ENCODE results near the gene BEST1. TPM values are rescaled to one million over a fixed set of nuclear protein-coding genes. Genes with fewer than 3 reads are reported as not detected.
A peak's percentile ranks its signal among the peaks of the same experiment; 100 is the strongest.

BEST1 gene
- total and polyA plus RNA-seq, 2 of the 13 experiments (the other 11 are each of a cell fraction or from before 2014, with no cell fraction given), result 0.09 to 0.65 TPM

DNA sequence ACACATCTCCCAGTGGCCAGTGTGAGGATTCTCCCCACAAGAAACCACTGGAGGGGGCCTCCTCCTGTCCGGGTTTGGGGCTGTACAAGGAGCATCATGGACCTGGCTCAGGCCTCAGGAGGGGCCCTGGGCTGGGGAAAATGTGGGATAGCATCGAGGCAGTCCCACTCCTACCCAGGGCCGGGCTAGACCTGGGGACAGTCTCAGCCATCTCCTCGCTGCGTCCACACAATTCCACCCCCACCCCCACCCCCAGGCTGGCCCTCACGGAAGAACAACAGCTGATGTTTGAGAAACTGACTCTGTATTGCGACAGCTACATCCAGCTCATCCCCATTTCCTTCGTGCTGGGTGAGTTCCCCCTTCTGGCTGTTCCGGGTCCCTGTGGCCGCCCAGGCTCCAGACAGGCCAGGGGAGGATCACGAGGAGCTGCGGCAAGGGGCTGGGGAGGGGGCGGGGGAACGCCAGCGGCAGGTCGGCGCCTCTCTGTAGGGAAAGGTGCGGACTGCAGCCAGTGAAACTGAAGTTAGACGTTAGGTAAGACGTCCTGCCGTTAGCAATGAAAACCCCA lies 4.8 kb downstream of the BEST1 start:
- Histone ChIP-seq H3K4me3 (replicated peaks in 1 of 3; ENCODE audit: insufficient read depth in 1 of 3, low read depth in 2 of 3, low read length in 3 of 3) (peak overlapping the region; percentile 2 to 56 (median 2); a peak in 3 of 6 replicates), H3K4me2 (ENCODE audit: low read depth, low read length) (peak overlapping the region; percentile 62), H3K4me1 (ENCODE audit: insufficient read depth, low read length) (peaks cover 20% of the 10 kb centered on the region), H3K79me2 (ENCODE audit: insufficient read depth, low read length) (no peaks in the 10 kb centered on the region), H3K27ac (ENCODE audit: extremely low read length, insufficient read depth, low read length) (no peak overlapping the region), H3K27me3 (ENCODE audit: control insufficient read depth in 1 of 2, insufficient read depth in 2 of 2, low read length in 2 of 2) (no peaks in the 10 kb centered on the region), H3K9me3 (ENCODE audit: low read length) (no peaks in the 10 kb centered on the region), H3K36me3 (replicated peaks in 1 of 2; ENCODE audit: control insufficient read depth in 1 of 2, insufficient read depth in 2 of 2, low read length in 2 of 2) (no peaks in the 10 kb centered on the region), H4K20me1 (ENCODE audit: insufficient read depth, low read length) (no peaks in the 10 kb centered on the region), H3K9ac (ENCODE audit: insufficient read depth, low read depth, low read length) (no peak overlapping the region), H2AFZ (ENCODE audit: low read length) (no peak overlapping the region)
- in situ Hi-C loops (cut with HindIII; ENCODE audit: extremely low pct_ligation_motif_present, low pct_unique_long_range_greater_than_20kb) (no loop called here), intact Hi-C loops (cut with micrococcal nuclease; ENCODE audit: unreplicated experiment) (no loop called here)
- ChIA-PET CTCF (ENCODE audit: low intra/inter-chr PET ratio, low total read pairs) (interaction anchor here (1.2 kb wide), 1 partner anchor 128 kb away, joined by 3 read pairs; no protein-coding TSS in a partner anchor), POLR2A (interaction anchor here (0.7 to 10.3 kb wide), 12 partner anchors 9 to 167 kb away, joined by 3 to 138 read pairs (median 4); partner anchors contain the start of gene FTH1)
- peak; percentile 59 for DNase-seq (ENCODE audit: low spot score)
- WGBS (ENCODE audit: low lambda C conversion rate), result under 1% methylated on average over 19 of the region's 21 CpGs
- BruUV-seq (replicated peaks), result no TSS peak
- ATAC-seq, result peak; percentile 65
- FAIRE-seq, result no peak
- TF ChIP-seq, protein P1, sequence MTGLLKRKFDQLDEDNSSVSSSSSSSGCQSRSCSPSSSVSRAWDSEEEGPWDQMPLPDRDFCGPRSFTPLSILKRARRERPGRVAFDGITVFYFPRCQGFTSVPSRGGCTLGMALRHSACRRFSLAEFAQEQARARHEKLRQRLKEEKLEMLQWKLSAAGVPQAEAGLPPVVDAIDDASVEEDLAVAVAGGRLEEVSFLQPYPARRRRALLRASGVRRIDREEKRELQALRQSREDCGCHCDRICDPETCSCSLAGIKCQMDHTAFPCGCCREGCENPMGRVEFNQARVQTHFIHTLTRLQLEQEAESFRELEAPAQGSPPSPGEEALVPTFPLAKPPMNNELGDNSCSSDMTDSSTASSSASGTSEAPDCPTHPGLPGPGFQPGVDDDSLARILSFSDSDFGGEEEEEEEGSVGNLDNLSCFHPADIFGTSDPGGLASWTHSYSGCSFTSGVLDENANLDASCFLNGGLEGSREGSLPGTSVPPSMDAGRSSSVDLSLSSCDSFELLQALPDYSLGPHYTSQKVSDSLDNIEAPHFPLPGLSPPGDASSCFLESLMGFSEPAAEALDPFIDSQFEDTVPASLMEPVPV (CRISPR knock-in tag; IDR thresholded peaks at IDR 0.05), result no peak
- no peak for TF ChIP-seq ADNP (CRISPR knock-in tag; IDR thresholded peaks at IDR 0.05)
- TF ChIP-seq KAT8 (CRISPR knock-in tag; IDR thresholded peaks at IDR 0.05), result 0 out of 2 replicates have a peak, but pooled peaks have one; percentile 17
- TF ChIP-seq PATZ1 (CRISPR knock-in tag; IDR thresholded peaks at IDR 0.05), result peak; percentile 42; the same call in 1 of the 2 replicates
- TF ChIP-seq ZNF354B (CRISPR knock-in tag; IDR thresholded peaks at IDR 0.05), result no peak
- no peak for TF ChIP-seq ZBTB42 (CRISPR knock-in tag; IDR thresholded peaks at IDR 0.05)
- TF ChIP-seq PREB (CRISPR knock-in tag; IDR thresholded peaks at IDR 0.05), result no peak
- no peak for TF ChIP-seq MAFK (conservative IDR thresholded peaks at IDR 0.05 in 1 of 2, IDR thresholded peaks at IDR 0.05 in 1 of 2; ENCODE audit: low read length in 2 of 2)
- TF ChIP-seq RFX5 (IDR thresholded peaks at IDR 0.05; ENCODE audit: low read depth, low read length), result no peak
- no peak for TF ChIP-seq ZGPAT (CRISPR knock-in tag; IDR thresholded peaks at IDR 0.05)
- TF ChIP-seq TFAP4 (IDR thresholded peaks at IDR 0.05; ENCODE audit: borderline replicate concordance, low read depth), result peak; percentile 88; the same call in 1 of the 2 replicates
- TF ChIP-seq SMARCC2 (IDR thresholded peaks at IDR 0.05), result no peak
- no peak for TF ChIP-seq ZIK1 (CRISPR knock-in tag; IDR thresholded peaks at IDR 0.05; ENCODE audit: borderline replicate concordance, low read depth)
- no peak for TF ChIP-seq ZNF768 (CRISPR knock-in tag; IDR thresholded peaks at IDR 0.05)
- no peak for TF ChIP-seq ATF7-NPFF (CRISPR knock-in tag; IDR thresholded peaks at IDR 0.05; ENCODE audit: low read depth)
- no peak for TF ChIP-seq ZNF709 (CRISPR knock-in tag; IDR thresholded peaks at IDR 0.05)
- TF ChIP-seq CCDC6 (CRISPR knock-in tag; IDR thresholded peaks at IDR 0.05), result no peak
